ENCODE results near the gene TBX15.

TBX15 gene

GRCh38 chr1:118987468-118988185, 516 bp downstream of the TBX15 start:
- no peak for DNase-seq
- Histone ChIP-seq H3K9ac (ENCODE audit: low read depth, low read length) (no peak overlapping the region), H3K9me3 (ENCODE audit: insufficient read depth, low read length, severe bottlenecking) (no peaks in the 10 kb centered on the region), H2AFZ (ENCODE audit: low read depth, low read length) (no peak overlapping the region), H4K20me1 (ENCODE audit: insufficient read depth, low read length) (no peaks in the 10 kb centered on the region), H3K36me3 (ENCODE audit: insufficient read depth, low read length) (no peaks in the 10 kb centered on the region), H3K27ac (ENCODE audit: low read length) (no peak overlapping the region), H3K79me2 (ENCODE audit: insufficient read depth, low read length) (no peaks in the 10 kb centered on the region), H3K27me3 (ENCODE audit: insufficient read depth, low read length, poor library complexity) (peaks cover 8% of the 10 kb centered on the region), H3K4me1 (ENCODE audit: insufficient read depth, low read length) (no peaks in the 10 kb centered on the region), H3K4me3 (ENCODE audit: low read depth in 1 of 2, low read length in 2 of 2) (no peak overlapping the region), H3K4me2 (ENCODE audit: insufficient read depth, low read length) (no peak overlapping the region)
- TF ChIP-seq, protein P1, sequence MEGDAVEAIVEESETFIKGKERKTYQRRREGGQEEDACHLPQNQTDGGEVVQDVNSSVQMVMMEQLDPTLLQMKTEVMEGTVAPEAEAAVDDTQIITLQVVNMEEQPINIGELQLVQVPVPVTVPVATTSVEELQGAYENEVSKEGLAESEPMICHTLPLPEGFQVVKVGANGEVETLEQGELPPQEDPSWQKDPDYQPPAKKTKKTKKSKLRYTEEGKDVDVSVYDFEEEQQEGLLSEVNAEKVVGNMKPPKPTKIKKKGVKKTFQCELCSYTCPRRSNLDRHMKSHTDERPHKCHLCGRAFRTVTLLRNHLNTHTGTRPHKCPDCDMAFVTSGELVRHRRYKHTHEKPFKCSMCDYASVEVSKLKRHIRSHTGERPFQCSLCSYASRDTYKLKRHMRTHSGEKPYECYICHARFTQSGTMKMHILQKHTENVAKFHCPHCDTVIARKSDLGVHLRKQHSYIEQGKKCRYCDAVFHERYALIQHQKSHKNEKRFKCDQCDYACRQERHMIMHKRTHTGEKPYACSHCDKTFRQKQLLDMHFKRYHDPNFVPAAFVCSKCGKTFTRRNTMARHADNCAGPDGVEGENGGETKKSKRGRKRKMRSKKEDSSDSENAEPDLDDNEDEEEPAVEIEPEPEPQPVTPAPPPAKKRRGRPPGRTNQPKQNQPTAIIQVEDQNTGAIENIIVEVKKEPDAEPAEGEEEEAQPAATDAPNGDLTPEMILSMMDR (IDR thresholded peaks at IDR 0.05; ENCODE audit: borderline replicate concordance, extremely low read depth, low read length, poor library complexity, severe bottlenecking): no peak
- TF ChIP-seq EZH2 (IDR thresholded peaks at IDR 0.05; ENCODE audit: borderline replicate concordance, low read depth, low read length, severe bottlenecking): no peak
- ATAC-seq (ENCODE audit: insufficient read depth, low read depth): no peak

GRCh38 chr1:118986555-118987467, 1.3 kb downstream of the TBX15 start:
- H3K27ac ChIP-seq (ENCODE audit: low read length): no peak overlapping the region

DNA sequence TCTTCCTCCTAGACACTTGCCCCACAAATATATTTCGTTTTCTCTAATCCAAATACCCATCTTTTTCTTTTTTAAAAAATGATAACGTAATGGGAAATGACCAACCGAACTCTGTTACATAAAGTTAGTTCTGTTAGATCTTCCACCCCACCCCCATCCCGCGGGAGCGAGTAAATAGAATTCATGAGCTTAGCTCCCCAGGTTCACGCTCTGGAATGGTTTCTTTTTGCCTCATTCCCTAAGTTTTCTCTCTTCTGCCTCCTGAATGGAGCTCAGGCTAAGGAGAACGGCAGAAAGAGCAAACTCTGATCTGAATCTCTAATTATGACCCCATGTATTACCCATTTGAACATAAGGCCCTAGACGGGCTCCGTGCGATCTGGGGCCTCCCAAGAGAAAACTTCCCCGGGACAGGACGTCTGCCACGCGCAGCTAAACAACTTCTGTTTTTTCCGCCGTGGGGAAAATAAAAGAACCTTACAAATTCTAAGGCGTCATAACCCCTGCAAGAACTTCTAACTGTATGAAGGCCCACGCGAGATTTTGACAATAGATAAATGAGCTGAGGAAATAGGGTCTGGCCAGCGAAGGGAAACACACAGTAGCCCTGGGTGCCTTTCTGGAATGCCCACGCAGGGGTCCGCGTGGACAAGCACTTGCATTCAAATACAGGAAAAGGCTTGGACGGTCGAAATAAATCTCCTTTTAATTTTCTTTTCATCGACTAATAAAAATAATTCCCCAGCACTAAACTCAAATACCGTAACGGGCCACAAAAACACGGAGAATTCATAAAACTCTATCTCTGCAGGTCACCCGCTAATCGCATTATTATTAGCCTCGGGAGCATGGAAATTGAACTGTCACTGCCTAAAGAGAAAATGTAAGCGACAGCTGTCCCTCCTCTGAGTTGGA, 2.2 kb downstream of the TBX15 start:
- Histone ChIP-seq H3K9ac (ENCODE audit: low read depth, low read length) (no peak overlapping the region), H3K4me3 (ENCODE audit: low read depth in 1 of 2, low read length in 2 of 2) (no peak overlapping the region), H3K27me3 (ENCODE audit: insufficient read depth, low read length, poor library complexity) (peaks cover 6% of the 10 kb centered on the region), H3K4me1 (ENCODE audit: insufficient read depth, low read length) (no peaks in the 10 kb centered on the region), H3K4me2 (ENCODE audit: insufficient read depth, low read length) (no peak overlapping the region), H3K27ac (ENCODE audit: low read length) (no peak overlapping the region), H3K9me3 (ENCODE audit: insufficient read depth, low read length, severe bottlenecking) (no peaks in the 10 kb centered on the region), H4K20me1 (ENCODE audit: insufficient read depth, low read length) (no peaks in the 10 kb centered on the region), H3K36me3 (ENCODE audit: insufficient read depth, low read length) (no peaks in the 10 kb centered on the region), H2AFZ (ENCODE audit: low read depth, low read length) (no peak overlapping the region), H3K79me2 (ENCODE audit: insufficient read depth, low read length) (no peaks in the 10 kb centered on the region)
- ATAC-seq (ENCODE audit: insufficient read depth, low read depth) (no peak), DNase-seq (no peak)
- no peak for TF ChIP-seq EZH2 (IDR thresholded peaks at IDR 0.05; ENCODE audit: borderline replicate concordance, low read depth, low read length, severe bottlenecking)
- TF ChIP-seq, protein P1 (IDR thresholded peaks at IDR 0.05; ENCODE audit: borderline replicate concordance, extremely low read depth, low read length, poor library complexity, severe bottlenecking): no peak

More at GRCh38 chr1:118986555-118987467, 1.3 kb downstream of the TBX15 start:
- Histone ChIP-seq H3K27me3 (ENCODE audit: insufficient read depth, low read length, poor library complexity) (peaks cover 8% of the 10 kb centered on the region), H4K20me1 (ENCODE audit: insufficient read depth, low read length) (no peaks in the 10 kb centered on the region), H3K36me3 (ENCODE audit: insufficient read depth, low read length) (no peaks in the 10 kb centered on the region), H3K4me3 (ENCODE audit: low read depth in 1 of 2, low read length in 2 of 2) (no peak overlapping the region), H3K4me2 (ENCODE audit: insufficient read depth, low read length) (no peak overlapping the region), H3K79me2 (ENCODE audit: insufficient read depth, low read length) (no peaks in the 10 kb centered on the region), H2AFZ (ENCODE audit: low read depth, low read length) (no peak overlapping the region), H3K9me3 (ENCODE audit: insufficient read depth, low read length, severe bottlenecking) (no peaks in the 10 kb centered on the region), H3K9ac (ENCODE audit: low read depth, low read length) (no peak overlapping the region), H3K4me1 (ENCODE audit: insufficient read depth, low read length) (no peaks in the 10 kb centered on the region)
- ATAC-seq (ENCODE audit: insufficient read depth, low read depth): no peak
- DNase-seq: no peak
- TF ChIP-seq, protein P1 (IDR thresholded peaks at IDR 0.05; ENCODE audit: borderline replicate concordance, extremely low read depth, low read length, poor library complexity, severe bottlenecking): no peak

Measured in DND-41 (cell line).